Lower leg skin (tissue), 3 donors: ENCODE measurements around the gene SH3TC2.

Experiments
- CTCF ChIP-seq, 3 donors: fragments of 450-650 bp; IDR thresholded peaks; one replicate each; pipeline ENCODE4 v1.5.1; 2016; ENCODE audit warnings: antibody characterized with exemption in 3 of 3, mild to moderate bottlenecking in 3 of 3, moderate library complexity in 2 of 3
- POLR2A ChIP-seq, 2 donors: fragments of 450-650 bp; IDR thresholded peaks; one replicate each; pipeline ENCODE4 v1.6.1; 2016 to 2017; ENCODE audit warnings: antibody characterized with exemption in 2 of 2, mild to moderate bottlenecking in 1 of 2, moderate library complexity in 1 of 2

- TF ChIP-seq CTCF (IDR thresholded peaks at IDR 0.05) (no peak), POLR2A (IDR thresholded peaks at IDR 0.05) (no peak)
Measured at GRCh38 chr5:149108651-149109280, 45.9 kb upstream of the SH3TC2 start.
